Measurements from ENCODE around the gene TTLL7. TPM values are rescaled to one million over a fixed set of nuclear protein-coding genes. Genes with fewer than 3 reads are reported as not detected.

Gene TTLL7
- total RNA-seq, 1 experiment from 2014 or later, result 6.6 TPM

DNA sequence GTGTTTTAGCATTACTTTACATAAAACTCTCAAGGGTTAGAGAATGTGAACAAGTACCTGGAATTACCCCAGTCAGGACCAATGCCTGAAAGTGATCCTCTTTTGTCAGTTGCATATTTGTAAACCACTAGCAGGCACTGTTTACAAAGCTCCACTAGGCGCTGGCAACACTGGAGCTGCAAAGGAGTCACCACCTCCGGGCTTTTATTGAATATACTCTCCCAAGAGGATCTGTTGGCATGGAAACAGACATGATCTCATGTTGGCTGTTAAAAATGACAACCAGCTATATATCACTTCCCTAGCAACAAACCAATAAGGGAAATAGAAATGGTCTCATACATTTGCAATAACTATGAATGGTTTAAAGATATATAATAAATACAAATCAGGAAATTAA lies 116.0 kb downstream of the TTLL7 start:
- H3K4ac ChIP-seq (ENCODE audit: low read depth, low read length), result no peak overlapping the region
- no peaks in the 10 kb centered on the region for H3K79me2 ChIP-seq (ENCODE audit: insufficient read depth, low read length)
- DNase-seq, result peak; percentile 28
- H3K23ac ChIP-seq (ENCODE audit: insufficient read length, low read depth, low read length), result no peak overlapping the region
- H4K20me1 ChIP-seq (ENCODE audit: control insufficient read depth, insufficient read depth, insufficient read length), result no peaks in the 10 kb centered on the region
- H3K23me2 ChIP-seq (ENCODE audit: insufficient read length, low read depth, low read length, poor library complexity, severe bottlenecking), result no peaks in the 10 kb centered on the region
- no peak overlapping the region for H3K27ac ChIP-seq (ENCODE audit: insufficient read length, low read depth, low read length)
- no peak overlapping the region for H3K56ac ChIP-seq (ENCODE audit: insufficient read length, low read depth, low read length)
- no peak overlapping the region for H3K4me2 ChIP-seq (ENCODE audit: insufficient read depth, insufficient read length, low read length)
- no peak overlapping the region for H2AFZ ChIP-seq (ENCODE audit: low read length)
- H2AK5ac ChIP-seq (ENCODE audit: insufficient read length, low read length), result no peak overlapping the region
- H3K9me3 ChIP-seq (ENCODE audit: control insufficient read depth, low read depth, low read length), result no peaks in the 10 kb centered on the region
- Mint-ChIP-seq H3K36me3 (ENCODE audit: insufficient read depth in 1 of 3, low read depth in 3 of 3) (no peaks in the 10 kb centered on the region), H3K4me1 (peaks cover 2 to 3% of the 10 kb centered on the region in 2 experiments; a peak in 2 of 4 replicates), H3K9me3 (no peaks in the 10 kb centered on the region), H3K27me3 (ENCODE audit: low read depth) (no peaks in the 10 kb centered on the region), H3K27ac (no peak overlapping the region), H3K4me3 (no peak overlapping the region)
- H3T11ph ChIP-seq (ENCODE audit: low read length), result no peak overlapping the region
- H3K9ac ChIP-seq (ENCODE audit: extremely low read depth, insufficient read length, low read length), result no peak overlapping the region
- no peak overlapping the region for H4K8ac ChIP-seq (replicated peaks; ENCODE audit: insufficient read length, low read depth, low read length)
- no peak overlapping the region for H4K5ac ChIP-seq (ENCODE audit: insufficient read length, low read depth, low read length)
- H3K14ac ChIP-seq (ENCODE audit: insufficient read depth, low read length), result no peak overlapping the region
- no peak overlapping the region for H3K18ac ChIP-seq (ENCODE audit: insufficient read length, low read depth, low read length)
- no peak overlapping the region for H4K91ac ChIP-seq (ENCODE audit: insufficient read length, low read depth, low read length)
- no peaks in the 10 kb centered on the region for H3K27me3 ChIP-seq (ENCODE audit: insufficient read depth, low read length)
- no peak overlapping the region for H2BK5ac ChIP-seq (ENCODE audit: insufficient read length, low read length)
- no peaks in the 10 kb centered on the region for H3K4me1 ChIP-seq (ENCODE audit: insufficient read depth, low read length)
- no peak overlapping the region for H2BK15ac ChIP-seq (ENCODE audit: low read depth, low read length)
- TF ChIP-seq, protein P1, sequence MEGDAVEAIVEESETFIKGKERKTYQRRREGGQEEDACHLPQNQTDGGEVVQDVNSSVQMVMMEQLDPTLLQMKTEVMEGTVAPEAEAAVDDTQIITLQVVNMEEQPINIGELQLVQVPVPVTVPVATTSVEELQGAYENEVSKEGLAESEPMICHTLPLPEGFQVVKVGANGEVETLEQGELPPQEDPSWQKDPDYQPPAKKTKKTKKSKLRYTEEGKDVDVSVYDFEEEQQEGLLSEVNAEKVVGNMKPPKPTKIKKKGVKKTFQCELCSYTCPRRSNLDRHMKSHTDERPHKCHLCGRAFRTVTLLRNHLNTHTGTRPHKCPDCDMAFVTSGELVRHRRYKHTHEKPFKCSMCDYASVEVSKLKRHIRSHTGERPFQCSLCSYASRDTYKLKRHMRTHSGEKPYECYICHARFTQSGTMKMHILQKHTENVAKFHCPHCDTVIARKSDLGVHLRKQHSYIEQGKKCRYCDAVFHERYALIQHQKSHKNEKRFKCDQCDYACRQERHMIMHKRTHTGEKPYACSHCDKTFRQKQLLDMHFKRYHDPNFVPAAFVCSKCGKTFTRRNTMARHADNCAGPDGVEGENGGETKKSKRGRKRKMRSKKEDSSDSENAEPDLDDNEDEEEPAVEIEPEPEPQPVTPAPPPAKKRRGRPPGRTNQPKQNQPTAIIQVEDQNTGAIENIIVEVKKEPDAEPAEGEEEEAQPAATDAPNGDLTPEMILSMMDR (conservative IDR thresholded peaks at IDR 0.05), result peak; percentile 53
- no peaks in the 10 kb centered on the region for H3K79me1 ChIP-seq (ENCODE audit: insufficient read depth, low read depth, low read length, poor library complexity, severe bottlenecking)
- no CpG with 5 or more reads among the region's 2 CpGs for WGBS (ENCODE audit: extremely low coverage, insufficient read length, low lambda C conversion rate)
- H2BK20ac ChIP-seq (ENCODE audit: low read depth, low read length, poor library complexity, severe bottlenecking), result no peak overlapping the region
- H2BK12ac ChIP-seq (ENCODE audit: insufficient read length, low read depth, low read length), result no peak overlapping the region
- no peak overlapping the region for H2BK120ac ChIP-seq (ENCODE audit: low read depth, low read length, poor library complexity, severe bottlenecking)
